ENCODE results near the gene SUN5.
A peak's percentile ranks its signal among the peaks of the same experiment; 100 is the strongest.
"Not testable (repeated sequence)": the region's sequence is repeated elsewhere in the genome, so short reads cannot be mapped to it uniquely, and the experiment has no call there.

Gene SUN5

DNA sequence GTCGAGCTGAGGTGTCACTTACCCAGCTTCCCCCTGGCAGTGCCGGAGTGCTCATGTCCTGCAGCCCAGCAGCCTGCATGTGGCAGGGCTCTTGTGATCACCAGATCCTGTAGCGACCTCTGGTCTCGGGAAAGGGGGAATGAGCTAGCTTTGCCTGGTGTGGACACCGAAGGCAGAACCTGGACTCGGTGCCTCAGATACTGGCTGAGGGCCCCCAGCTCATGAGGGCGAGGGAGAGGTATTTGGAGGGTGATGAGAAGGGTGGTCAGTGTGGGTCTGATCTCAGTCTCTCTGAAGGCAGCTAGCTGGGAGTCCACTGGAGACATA is 26.3 kb downstream of the SUN5 start:
- DNase-seq (ENCODE audit: low read depth in 4 of 4, low spot score in 1 of 4): no peak

DNA sequence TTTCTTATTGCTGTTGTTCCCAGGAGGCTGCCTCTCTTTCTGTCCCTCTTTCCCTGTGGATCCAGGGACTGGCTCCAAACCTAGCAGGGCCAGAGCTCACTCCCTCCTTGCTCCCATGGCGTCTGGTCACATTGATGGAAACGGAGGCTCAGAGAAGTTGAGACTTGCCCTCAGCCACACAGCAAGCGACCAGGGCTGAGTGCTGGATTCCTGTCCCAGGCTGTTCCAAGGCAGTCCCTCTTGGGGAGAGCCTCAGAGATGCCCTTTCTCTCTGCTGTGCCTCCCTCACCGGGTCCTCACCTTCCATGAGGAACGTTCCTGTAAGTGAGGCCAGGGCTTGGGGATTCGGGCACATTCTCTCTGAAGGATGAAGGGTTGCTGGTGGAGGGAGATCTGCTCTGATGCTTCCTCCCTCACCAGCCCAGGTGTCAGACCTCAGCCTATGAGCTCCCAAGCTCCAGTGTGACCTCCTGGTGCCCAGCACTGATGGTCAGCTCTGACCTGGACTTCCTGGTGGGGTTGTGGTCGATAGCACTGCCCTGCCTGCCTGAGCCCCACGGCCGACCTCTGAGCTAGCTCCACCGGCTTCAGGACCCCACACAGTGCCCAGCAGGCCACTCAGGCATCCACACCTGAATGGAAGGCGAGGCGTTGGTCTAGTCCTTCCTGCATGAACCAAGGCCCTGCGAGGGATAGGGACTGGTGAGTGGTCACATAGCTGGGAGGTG is 26.8 kb downstream of the SUN5 start:
- DNase-seq (ENCODE audit: low read depth in 4 of 4, low spot score in 1 of 4): no peak

DNA sequence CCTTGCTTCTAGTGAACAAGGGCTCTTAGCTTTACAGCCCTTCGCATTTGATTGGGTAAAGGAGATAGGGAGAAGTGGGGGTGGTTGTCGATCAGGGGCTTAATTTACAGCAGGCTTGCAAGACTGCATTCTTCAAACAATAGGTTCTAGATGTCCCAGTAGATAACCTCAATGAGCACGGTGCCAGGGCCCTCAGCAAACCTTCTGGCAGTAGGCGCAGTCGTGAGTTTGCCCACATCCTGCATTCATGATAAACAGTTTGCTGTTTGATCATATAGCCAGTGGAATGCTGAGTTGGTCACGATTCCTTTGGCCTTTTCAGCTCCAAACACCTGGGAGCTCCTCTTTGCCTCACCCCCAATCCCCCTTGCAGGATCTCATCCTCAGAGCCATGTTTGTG is 27.5 kb downstream of the SUN5 start:
- DNase-seq (ENCODE audit: low read depth in 4 of 4, low spot score in 1 of 4): no peak

DNA sequence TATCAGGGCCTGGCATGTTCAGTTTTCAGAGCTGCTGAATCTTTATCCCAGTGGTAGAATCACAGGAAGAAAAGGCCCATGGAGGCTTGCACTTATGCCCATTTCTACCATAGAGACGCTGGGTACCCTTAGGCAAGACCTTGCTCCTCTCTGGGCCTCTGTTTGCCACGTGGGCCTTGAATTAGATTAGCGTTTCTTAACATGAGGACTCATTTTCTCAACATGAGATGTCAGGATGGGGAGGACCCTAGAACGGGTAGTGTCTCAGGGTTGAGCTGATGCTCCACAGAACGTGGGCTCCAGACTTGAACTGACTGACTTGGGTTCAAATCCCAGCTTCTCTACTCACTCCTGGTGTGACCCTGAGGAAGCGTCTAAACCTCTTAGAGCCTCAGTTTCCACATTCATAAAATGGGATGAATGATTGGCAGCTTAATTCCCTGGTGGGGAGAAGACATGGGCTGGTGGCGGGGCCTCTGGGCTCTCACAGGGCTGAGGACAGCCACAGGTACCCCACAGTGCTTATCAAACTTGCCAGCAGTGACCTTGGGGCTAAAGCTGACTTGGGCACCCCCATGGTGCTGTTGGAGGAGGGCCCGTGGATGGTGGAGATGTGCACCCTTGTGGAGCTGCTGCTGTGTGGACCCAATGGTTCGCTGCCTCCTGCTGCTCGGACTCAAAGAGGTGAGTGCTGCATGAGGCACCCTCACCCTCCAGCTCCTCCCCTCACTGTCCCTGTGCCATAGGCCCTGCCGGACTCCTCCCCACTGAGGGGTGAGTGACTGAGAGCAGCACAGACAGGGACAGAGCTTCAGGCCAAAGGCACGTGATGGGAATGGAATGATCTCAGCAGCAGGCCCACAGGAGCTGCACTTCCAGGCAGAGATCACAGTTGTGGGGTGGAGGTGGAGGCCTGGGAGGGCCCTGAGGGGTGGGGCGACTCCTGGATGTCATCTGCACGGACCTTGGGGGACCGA is 28.2 kb downstream of the SUN5 start:
- no peak for DNase-seq (ENCODE audit: low read depth in 4 of 4, low spot score in 1 of 4)

DNA sequence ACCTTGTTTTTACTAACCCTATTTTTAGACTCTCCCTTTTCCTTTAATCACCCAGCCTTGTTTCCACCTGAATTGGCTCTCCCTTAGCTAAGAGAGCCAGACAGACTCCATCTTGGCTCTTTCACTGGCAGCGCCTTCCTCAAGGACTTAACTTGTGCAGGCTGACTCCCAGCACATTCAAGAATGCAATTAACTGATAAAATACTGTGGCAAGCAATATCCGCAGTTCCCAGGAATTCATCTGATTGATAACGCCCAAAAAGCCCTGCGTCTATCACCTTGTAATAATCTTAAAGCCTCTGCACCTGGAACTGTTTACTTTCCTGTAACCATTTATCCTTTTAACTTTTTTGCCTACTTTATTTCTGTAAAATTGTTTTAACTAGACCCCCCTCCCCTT is 29.1 kb downstream of the SUN5 start:
- DNase-seq (ENCODE audit: low read depth in 4 of 4, low spot score in 1 of 4): not testable (repeated sequence)

DNA sequence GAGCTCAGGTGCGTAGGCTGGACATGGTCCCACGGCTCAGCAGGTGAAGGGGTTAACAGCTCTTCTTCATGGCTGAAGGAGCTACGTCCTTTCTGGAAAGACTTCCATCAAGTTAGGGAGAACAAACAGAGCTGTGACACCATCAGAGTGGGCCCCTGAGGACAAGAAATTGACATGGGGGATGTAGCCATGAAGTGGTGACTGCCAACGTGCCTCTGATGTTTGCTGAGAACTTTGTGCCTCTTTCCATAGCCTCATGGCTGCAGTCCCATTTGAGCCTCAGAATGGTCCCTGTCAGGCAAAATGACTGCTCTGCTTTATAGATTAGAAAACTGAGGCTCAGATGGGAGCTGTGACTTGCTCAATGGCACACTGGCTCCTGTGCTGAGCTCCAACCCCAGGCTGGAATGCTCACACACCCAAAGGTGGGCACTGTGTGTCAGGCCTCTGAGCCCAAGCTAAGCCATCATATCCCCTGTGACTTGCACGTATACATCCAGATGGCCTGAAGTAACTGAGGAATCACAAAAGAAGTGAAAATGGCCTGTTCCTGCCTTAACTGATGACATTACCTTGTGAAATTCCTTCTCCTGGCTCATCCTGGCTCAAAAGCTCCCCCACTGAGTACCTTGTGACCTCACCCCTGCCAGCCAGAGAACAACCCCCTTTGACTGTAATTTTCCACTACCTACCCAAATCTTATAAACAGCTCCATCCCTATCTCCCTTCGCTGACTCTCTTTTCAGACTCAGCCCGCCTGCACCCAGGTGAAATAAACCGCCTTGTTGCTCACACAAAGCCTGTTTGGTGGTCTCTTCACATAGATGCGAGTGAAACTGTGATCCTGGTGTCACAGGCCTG is 29.8 kb downstream of the SUN5 start:
- DNase-seq (ENCODE audit: low read depth in 4 of 4, low spot score in 1 of 4): not testable (repeated sequence)

DNA sequence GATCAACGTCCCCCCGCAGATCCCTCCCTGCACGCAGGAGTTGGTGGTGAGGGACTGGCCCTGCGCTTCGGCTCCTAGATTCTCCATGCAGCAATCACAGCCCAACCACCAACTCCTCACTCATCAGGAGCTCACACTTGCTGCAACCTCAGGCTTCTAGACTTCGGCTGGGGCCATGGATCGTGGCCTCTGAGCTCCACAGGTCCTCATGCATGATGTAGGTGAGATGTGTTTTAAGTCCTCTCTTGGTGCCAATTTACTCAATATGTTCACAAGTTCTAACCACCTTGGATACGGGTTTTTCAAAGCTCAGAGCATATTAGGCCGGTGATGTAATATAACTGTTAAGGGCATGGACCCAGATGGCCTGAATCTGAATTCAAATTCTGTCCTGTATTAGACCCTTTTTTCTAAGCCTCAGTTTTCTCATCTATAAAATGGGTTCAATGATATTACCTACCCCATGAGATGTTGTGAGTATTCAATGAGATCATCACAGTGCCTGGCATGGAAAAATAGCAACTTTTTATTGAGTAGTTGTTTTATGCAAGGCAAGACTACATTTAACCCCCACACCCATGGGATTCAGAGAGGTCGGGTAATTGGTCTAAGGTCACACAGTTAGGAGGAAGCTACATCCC is 31.0 kb downstream of the SUN5 start:
- DNase-seq (ENCODE audit: low read depth in 4 of 4, low spot score in 1 of 4): no peak

DNA sequence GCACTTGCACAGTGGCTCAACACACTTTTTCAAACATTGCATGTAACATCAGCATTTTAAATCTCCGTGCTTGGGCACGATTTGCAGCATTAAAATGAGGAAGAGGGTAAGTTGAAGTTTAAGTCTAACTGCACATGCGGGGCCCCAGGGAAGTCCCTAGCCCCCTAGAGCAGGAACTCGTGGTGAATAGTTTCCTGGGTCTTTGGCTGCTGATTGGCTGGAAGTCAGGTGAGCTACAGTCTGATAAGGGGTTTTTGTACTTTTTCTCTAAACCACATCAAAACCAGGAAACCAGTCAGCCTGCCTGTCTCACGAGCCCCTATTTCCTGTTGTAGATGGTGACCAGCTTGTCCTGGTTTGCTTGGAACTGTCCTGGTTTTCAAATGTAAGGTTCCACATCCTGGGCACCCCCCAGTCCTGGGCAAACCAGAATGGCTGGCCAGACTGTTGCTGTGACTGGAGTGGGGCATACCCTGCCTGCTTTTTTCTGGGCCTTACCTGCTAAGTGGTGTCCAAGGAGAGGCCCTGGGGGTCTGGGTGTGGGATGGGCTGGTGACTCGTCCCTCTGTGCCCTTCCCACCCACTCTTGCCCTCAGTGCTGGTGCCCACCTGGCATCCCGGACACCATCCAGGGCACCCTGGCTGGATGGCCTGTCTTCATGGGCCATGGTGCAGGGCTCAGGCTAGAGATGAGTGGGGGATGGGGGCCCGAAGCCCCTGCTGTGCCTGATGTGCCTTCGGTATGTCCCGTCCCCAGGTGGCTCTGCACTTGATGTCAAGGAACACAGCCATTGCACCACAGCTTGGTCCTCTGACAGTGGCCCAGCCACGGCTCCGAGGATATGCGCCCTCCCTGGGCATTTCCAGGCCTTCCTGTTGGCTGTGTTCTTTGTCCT is 31.8 kb downstream of the SUN5 start:
- peak; percentile 46 to 75 (median 57) for DNase-seq (ENCODE audit: low read depth in 4 of 4, low spot score in 1 of 4)

DNA sequence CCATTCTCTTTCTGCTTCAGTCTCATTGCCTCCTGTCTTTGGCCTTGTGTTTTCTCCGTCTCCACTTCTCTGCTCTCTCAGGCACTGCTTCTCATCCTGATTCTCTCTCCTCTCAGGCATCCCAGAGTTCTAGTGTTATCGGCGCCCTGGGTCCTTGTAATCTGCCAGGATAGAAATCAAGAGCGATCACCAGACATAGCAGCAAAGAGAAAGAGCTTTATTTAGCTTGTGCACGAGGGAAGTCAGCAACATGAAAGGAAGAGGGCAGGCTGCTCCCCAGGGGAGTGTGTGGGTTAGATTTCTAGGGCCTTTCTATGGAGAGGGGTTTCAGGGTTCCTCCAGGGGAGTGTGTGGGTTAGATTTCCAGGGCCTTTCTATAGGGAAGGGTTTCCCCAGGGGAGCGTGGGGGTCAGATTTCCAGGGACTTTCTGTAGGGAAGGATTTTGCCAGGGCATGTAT is 32.5 kb downstream of the SUN5 start:
- no peak for DNase-seq (ENCODE audit: low read depth in 4 of 4, low spot score in 1 of 4)

DNA sequence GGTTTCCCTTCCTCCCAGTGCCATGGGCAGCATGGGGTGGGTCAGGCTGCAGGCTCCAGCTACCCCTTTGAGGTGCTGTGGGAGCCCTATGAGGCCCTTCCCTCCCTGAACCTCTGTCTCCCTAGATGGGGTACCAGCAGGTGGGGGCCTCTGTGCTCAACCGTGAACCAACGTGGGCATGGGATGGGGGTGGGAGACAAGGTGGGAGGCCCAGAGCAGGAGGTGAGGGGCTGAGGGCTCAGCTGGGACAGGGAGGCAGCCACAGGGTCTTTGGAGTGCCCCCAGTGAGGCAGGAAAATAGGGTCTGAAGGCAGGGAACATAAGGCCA is 33.3 kb downstream of the SUN5 start:
- DNase-seq (ENCODE audit: low read depth in 4 of 4, low spot score in 1 of 4): no peak

DNA sequence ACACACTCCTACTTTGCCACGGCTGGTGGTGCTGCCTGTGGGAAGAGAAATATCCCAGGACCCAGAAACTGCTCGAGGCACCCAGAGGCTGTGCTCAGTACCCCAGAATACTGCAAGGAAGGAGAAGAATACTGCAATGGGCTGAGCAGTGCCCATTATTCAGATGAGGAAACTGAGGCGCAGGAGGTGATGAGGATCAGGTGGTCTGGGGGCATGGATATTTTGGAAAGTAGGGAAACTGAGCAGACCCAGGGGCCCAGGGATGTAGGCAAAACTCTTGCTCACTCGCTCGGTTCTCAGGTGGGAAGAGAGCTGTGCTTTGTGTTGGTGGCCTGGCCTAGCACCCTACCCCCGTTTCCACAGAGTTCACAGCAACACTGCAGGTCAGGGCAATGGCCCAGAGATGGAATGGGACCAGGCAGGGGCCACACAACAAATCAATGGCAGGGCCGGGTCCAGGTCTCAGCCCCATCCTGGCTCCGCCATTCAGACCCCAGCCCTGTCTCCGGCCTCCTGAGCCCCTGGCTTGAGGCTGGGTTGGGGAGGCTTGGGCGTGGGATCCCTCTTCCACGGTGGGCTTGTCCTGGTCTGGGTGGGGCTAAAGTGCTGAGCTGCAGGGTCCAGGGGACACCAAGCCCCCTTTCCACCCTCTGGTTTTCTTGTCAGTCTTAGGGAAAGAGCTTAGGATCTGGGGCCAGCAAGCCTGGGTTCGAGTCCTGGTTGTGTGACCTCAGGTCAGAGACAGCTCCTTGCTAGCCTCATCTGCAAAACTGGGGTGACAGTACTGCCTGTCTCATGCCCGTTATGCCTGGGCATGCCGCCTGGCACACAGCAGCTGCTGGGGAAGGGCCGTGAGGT is 33.9 kb downstream of the SUN5 start:
- no peak for DNase-seq (ENCODE audit: low read depth in 4 of 4, low spot score in 1 of 4)

DNA sequence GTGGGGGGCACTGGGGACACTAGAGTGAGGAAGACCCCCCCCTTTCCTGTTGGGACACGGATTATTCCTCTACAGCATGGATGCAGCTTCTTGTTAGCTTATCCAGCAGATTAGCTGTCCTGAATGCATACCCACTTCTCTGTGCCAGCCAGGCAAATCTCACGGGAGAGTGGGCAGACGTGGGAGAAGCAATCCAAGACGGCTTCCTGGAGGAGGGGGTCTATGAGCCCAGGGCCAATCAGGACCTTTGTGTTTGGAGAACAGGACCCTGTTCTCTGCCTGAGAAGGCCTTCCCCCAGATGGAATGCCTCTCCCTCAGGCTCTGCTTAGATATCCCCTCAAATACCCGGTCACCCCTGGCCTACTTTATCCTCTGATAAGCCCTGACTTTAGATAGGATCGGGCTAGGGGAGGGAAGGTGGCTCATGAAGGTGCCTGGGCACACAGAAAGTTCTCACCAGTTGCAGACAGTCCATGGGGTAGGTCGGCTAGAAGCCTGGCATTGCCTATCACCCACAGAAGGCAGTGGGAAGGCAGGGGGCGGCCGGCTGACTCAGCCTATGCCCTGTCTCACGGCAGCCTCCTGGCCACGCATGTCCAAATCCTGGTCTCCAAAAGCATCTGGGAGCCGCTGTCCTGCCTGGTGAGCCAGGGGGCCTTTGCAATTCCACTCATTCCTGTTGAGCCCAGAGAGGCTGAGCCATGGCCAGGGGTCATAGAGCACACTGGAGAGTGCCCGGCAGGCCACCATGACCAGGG is 34.7 kb downstream of the SUN5 start:
- DNase-seq (ENCODE audit: low read depth in 4 of 4, low spot score in 1 of 4): no peak

DNA sequence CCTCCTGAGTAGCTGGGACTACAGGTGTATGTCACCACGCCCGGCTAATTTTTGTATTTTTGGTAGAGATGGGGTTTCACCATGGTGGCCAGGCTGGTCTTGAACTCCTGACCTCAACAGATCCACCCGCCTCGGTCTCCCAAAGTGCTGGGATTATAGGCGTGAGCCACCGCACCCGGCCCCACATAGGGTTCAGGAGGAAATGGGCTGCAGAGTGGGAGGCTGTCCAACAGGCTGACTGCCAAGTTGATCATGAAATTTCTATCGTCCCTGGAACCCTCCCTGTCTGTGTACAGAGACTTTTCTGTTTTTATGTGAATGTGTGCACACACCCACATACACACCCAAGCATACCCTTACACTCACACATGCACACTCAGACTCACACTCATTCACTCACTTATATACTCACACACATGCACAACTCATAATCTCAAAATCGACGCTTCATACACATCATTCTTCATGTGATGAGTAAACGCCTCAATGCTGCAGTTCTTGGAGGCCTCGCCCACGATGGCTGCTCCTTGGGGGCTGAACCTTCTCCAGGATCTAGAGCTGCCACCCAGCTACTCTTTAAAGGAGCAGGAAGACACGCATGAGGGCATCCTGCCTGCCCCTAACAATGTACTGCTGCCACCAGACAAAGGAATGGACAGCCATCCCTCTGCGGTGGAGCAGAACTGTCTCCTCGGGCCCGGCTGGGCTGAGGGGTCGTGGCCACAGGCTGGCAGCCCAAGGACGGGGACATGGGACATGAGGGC is 35.6 kb downstream of the SUN5 start:
- DNase-seq (ENCODE audit: low read depth in 4 of 4, low spot score in 1 of 4): no peak

DNA sequence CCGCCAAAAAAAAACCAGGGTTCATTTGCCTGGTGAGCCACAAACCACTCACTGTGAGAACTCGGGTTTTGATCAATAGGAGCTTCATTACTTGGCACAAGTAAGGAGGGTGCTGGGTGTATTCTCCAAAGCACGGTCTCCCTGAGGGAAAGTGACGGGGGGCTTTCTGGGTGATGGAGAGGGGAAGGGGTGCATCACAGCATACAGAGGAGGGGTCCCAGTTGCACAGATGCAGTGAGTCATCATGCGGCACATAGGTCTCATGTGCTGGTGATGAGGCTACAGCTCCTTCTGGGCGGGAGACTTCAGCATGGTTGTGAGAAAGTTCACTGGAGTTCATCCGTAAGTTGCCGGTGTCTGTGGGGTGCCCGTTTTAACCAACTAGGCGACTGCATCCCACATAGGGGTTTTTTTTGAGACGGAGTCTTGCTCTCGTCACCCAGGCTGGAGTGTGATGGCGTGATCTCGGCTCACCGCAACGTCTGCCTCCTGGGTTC is 36.2 kb downstream of the SUN5 start:
- DNase-seq (ENCODE audit: low read depth in 4 of 4, low spot score in 1 of 4): no peak

DNA sequence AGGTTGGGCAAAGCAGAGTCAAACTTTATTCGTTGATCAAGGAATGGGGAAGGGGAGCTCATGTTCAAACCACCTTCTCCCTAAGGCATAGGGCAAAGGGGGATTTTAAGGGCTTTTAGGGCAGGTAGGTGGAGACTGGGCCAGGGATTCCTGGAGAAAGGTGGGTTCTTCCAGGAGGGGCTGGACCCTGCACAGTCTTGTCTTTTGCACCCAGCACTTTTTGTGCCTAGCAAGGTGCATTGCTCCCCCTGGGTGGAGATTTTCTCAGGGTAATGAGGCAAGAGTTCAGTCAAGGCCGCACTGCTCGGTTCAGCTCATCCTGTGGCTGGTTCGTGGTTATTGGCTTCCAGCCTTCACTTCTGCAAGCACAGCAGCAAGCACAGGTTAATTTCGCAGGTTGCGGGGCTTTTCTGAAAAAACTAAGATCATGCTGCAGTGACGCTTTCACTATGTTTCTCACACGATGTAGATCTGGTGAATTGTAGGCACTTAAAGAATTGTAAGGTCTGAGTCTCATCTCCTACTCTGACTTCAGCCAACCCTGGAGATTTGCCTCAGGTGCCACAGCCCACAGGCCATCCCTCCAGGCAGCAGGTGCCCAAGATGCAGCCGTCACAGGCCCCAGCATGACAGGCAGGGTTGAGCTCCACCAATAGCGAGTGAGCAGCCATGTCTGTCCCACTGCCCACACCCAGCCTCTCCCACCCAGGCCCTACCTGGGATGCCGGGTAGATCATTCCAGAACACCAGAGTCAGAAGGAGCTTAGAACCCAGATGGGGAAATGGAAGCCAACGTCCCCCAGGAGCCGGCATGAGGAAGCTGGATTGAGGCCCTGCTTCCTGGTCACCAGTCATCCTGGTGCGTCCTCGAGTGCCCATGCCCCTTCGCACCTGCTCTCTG is 37.1 kb downstream of the SUN5 start:
- no peak for DNase-seq (ENCODE audit: low read depth in 4 of 4, low spot score in 1 of 4)

DNA sequence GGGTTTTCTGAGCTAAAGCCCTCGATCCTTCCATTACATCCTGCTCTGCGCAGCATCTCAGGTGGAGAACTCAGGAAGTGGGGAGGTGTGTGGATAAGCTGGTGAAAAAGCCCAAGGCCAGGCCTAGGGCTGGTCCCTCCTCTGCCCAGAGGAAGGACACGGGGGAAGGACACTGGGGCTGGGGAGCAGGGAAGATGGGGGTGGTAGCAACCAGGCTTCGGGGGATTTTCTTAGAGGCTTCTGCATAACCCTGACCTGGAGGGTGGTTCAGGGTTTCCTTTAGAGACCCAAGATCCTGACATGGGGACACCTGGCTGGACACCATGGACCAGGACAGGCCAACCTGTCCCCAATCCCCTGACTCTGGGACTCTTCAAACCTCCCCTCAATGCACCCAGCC is 37.9 kb downstream of the SUN5 start:
- DNase-seq (ENCODE audit: low read depth in 4 of 4, low spot score in 1 of 4): no peak
